ENCODE results near the gene MOSMO. TPM values are rescaled to one million over a fixed set of nuclear protein-coding genes. Genes with fewer than 3 reads are reported as not detected.

Gene MOSMO
- total and polyA plus RNA-seq, 2 of the 13 experiments (the other 11 are each of a cell fraction or from before 2014, with no cell fraction given): 26.7 to 32.6 TPM

DNA sequence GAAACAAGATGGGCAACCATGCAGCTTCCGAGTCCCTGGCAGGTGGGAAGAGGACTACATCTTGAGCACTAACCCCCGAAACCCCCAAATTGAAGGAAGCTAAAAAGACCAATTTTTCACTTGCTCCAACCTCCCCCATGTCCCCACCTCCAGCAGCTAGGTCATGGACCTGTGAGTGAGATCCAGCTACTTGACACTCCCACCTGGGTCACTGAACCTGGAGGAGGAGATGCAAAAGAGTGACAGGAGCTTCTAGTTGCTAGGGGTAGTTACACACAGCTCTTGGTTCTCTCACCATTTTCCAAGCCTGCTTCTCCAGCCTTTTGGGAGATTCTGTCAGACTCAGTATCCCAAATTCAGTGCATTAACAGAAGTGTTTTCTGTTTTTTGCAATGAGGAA is 18.2 kb upstream of the MOSMO start:
- H3K4me1 ChIP-seq (ENCODE audit: insufficient read depth, low read length): peaks cover 9% of the 10 kb centered on the region; the same call in 1 of the 2 replicates
- H3K4me2 ChIP-seq (ENCODE audit: low read depth, low read length): no peak overlapping the region
- no TSS peak for BruUV-seq (replicated peaks)
- CTCF ChIA-PET (ENCODE audit: low intra/inter-chr PET ratio, low total read pairs): no interaction called here
- H4K20me1 ChIP-seq (ENCODE audit: insufficient read depth, low read length): no peaks in the 10 kb centered on the region
- H3K9ac ChIP-seq (ENCODE audit: insufficient read depth, low read depth, low read length): no peak overlapping the region
- FAIRE-seq (no peak), ATAC-seq (peak; percentile 21; the same call in 2 of the 3 replicates), DNase-seq (ENCODE audit: low spot score) (no peak)
- H3K36me3 ChIP-seq (replicated peaks in 1 of 2; ENCODE audit: control insufficient read depth in 1 of 2, insufficient read depth in 2 of 2, low read length in 2 of 2): peaks cover 0 to 8% of the 10 kb centered on the region in 2 experiments; a peak in 2 of 5 replicates
- POLR2A ChIA-PET: interaction anchor here (1.0 to 2.0 kb wide), 2 partner anchors 18 to 201 kb away, joined by 4 to 9 read pairs; partner anchors contain the start of gene MOSMO
- no peaks in the 10 kb centered on the region for H3K27me3 ChIP-seq (ENCODE audit: control insufficient read depth in 1 of 2, insufficient read depth in 2 of 2, low read length in 2 of 2)
- no peak overlapping the region for H2AFZ ChIP-seq (ENCODE audit: low read length)
- intact Hi-C loops (cut with micrococcal nuclease; ENCODE audit: unreplicated experiment): no loop called here
- no peaks in the 10 kb centered on the region for H3K9me3 ChIP-seq (ENCODE audit: low read length)
- 73% methylated on average over 2 of the region's 2 CpGs for WGBS (ENCODE audit: low lambda C conversion rate)
- H3K27ac ChIP-seq (ENCODE audit: extremely low read length, insufficient read depth, low read length): no peak overlapping the region
- no peaks in the 10 kb centered on the region for H3K79me2 ChIP-seq (ENCODE audit: insufficient read depth, low read length)
- TF ChIP-seq ZNF570 (CRISPR knock-in tag; IDR thresholded peaks at IDR 0.05; ENCODE audit: borderline replicate concordance): no peak
- 0 out of 2 replicates have a peak, but pooled peaks have one; percentile 41 for TF ChIP-seq POLR2G (IDR thresholded peaks at IDR 0.05; ENCODE audit: low read depth, low read length)
- no peak overlapping the region for H3K4me3 ChIP-seq (replicated peaks in 1 of 3; ENCODE audit: insufficient read depth in 1 of 3, low read depth in 2 of 3, low read length in 3 of 3)
- in situ Hi-C loops (cut with HindIII; ENCODE audit: extremely low pct_ligation_motif_present, low pct_unique_long_range_greater_than_20kb): no loop called here

DNA sequence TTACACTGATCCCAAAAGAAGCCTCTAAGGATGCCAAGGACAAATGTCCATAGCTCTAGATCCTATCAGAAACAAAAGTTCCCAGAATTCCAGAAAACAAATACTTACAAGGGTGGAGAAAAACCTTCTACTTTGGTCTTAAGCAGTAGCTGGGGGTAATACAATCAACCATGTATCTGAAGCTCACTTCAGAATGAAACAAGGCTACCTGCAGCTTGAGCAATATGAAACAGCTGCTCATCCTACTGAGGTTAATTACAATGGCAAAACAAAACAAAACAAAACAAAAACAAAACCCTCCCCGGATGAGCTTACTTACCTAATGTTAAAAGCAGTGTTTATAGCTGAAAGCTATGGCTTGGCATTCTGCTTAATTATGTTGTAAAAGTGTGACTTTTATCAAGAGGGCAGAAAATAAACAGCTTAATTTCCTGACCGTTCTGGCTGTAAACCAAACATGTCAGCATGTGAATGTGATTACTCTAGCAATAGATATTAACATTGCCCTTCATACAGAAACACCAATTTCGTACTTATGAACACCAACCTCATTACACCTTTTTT is 17.4 kb upstream of the MOSMO start:
- Histone ChIP-seq H3K36me3 (replicated peaks in 1 of 2; ENCODE audit: control insufficient read depth in 1 of 2, insufficient read depth in 2 of 2, low read length in 2 of 2) (peaks cover 0 to 3% of the 10 kb centered on the region in 2 experiments; a peak in 1 of 5 replicates), H3K4me2 (ENCODE audit: low read depth, low read length) (no peak overlapping the region), H3K4me1 (ENCODE audit: insufficient read depth, low read length) (peaks cover 14% of the 10 kb centered on the region; the same call in 1 of the 2 replicates), H4K20me1 (ENCODE audit: insufficient read depth, low read length) (no peaks in the 10 kb centered on the region), H3K27ac (ENCODE audit: extremely low read length, insufficient read depth, low read length) (no peak overlapping the region), H2AFZ (ENCODE audit: low read length) (no peak overlapping the region), H3K79me2 (ENCODE audit: insufficient read depth, low read length) (no peaks in the 10 kb centered on the region), H3K27me3 (ENCODE audit: control insufficient read depth in 1 of 2, insufficient read depth in 2 of 2, low read length in 2 of 2) (no peaks in the 10 kb centered on the region), H3K4me3 (replicated peaks in 1 of 3; ENCODE audit: insufficient read depth in 1 of 3, low read depth in 2 of 3, low read length in 3 of 3) (no peak overlapping the region), H3K9me3 (ENCODE audit: low read length) (no peaks in the 10 kb centered on the region), H3K9ac (ENCODE audit: insufficient read depth, low read depth, low read length) (no peak overlapping the region)
- FAIRE-seq: no peak
- 58% methylated on average over 3 of the region's 3 CpGs for WGBS (ENCODE audit: low lambda C conversion rate)
- BruUV-seq (replicated peaks): no TSS peak
- ChIA-PET POLR2A (interaction anchor here (1.3 to 2.0 kb wide), 2 partner anchors 17 to 31 kb away, joined by 3 to 9 read pairs; partner anchors contain the start of gene MOSMO), CTCF (ENCODE audit: low intra/inter-chr PET ratio, low total read pairs) (no interaction called here)
- no peak for ATAC-seq
- intact Hi-C loops (cut with micrococcal nuclease; ENCODE audit: unreplicated experiment) (no loop called here), in situ Hi-C loops (cut with HindIII; ENCODE audit: extremely low pct_ligation_motif_present, low pct_unique_long_range_greater_than_20kb) (no loop called here)
- TF ChIP-seq, protein P1, sequence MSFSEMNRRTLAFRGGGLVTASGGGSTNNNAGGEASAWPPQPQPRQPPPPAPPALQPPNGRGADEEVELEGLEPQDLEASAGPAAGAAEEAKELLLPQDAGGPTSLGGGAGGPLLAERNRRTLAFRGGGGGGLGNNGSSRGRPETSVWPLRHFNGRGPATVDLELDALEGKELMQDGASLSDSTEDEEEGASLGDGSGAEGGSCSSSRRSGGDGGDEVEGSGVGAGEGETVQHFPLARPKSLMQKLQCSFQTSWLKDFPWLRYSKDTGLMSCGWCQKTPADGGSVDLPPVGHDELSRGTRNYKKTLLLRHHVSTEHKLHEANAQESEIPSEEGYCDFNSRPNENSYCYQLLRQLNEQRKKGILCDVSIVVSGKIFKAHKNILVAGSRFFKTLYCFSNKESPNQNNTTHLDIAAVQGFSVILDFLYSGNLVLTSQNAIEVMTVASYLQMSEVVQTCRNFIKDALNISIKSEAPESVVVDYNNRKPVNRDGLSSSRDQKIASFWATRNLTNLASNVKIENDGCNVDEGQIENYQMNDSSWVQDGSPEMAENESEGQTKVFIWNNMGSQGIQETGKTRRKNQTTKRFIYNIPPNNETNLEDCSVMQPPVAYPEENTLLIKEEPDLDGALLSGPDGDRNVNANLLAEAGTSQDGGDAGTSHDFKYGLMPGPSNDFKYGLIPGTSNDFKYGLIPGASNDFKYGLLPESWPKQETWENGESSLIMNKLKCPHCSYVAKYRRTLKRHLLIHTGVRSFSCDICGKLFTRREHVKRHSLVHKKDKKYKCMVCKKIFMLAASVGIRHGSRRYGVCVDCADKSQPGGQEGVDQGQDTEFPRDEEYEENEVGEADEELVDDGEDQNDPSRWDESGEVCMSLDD (CRISPR knock-in tag; IDR thresholded peaks at IDR 0.05; ENCODE audit: borderline replicate concordance): no peak
- no peak for TF ChIP-seq ZBTB7A (CRISPR knock-in tag; IDR thresholded peaks at IDR 0.05)
- no peak for DNase-seq (ENCODE audit: low spot score)

Data from HepG2 (cell line).